ENCODE results near the gene KSR2. TPM values are rescaled to one million over a fixed set of nuclear protein-coding genes. Genes with fewer than 3 reads are reported as not detected.

Gene KSR2
- total RNA-seq, 1 experiment from 2014 or later = 1.3 TPM

- H3K27ac Mint-ChIP-seq = no peak overlapping the region
- no peaks in the 10 kb centered on the region for H3K4me1 Mint-ChIP-seq
- no peaks in the 10 kb centered on the region for H3K23me2 ChIP-seq (ENCODE audit: insufficient read length, low read depth, low read length, poor library complexity, severe bottlenecking)
Measured at GRCh38 chr12:117453961-117454360, 514.8 kb downstream of the KSR2 start.

More at GRCh38 chr12:117453961-117454360, 514.8 kb downstream of the KSR2 start:
- Mint-ChIP-seq H3K4me3 (no peak overlapping the region), H3K36me3 (ENCODE audit: insufficient read depth in 1 of 3, low read depth in 3 of 3) (peaks cover 0 to 2% (median 0%) of the 10 kb centered on the region in 3 experiments; a peak in 2 of 7 replicates), H3K9me3 (peaks cover 0 to 2% of the 10 kb centered on the region in 2 experiments; a peak in 1 of 5 replicates), H3K27me3 (ENCODE audit: low read depth) (peaks cover 2% of the 10 kb centered on the region; the same call in 1 of the 2 replicates)
- Histone ChIP-seq H2BK120ac (ENCODE audit: low read depth, low read length, poor library complexity, severe bottlenecking) (no peak overlapping the region), H2AK5ac (ENCODE audit: insufficient read length, low read length) (no peak overlapping the region), H3K4me2 (ENCODE audit: insufficient read depth, insufficient read length, low read length) (no peak overlapping the region), H3K4me1 (ENCODE audit: insufficient read depth, low read length) (no peaks in the 10 kb centered on the region; the same call in 1 of the 2 replicates), H3T11ph (ENCODE audit: low read length) (no peak overlapping the region), H2BK12ac (ENCODE audit: insufficient read length, low read depth, low read length) (no peak overlapping the region), H3K9me3 (ENCODE audit: control insufficient read depth, low read depth, low read length) (no peaks in the 10 kb centered on the region), H3K27ac (ENCODE audit: insufficient read length, low read depth, low read length) (no peak overlapping the region), H3K79me2 (ENCODE audit: insufficient read depth, low read length) (no peaks in the 10 kb centered on the region), H4K8ac (replicated peaks; ENCODE audit: insufficient read length, low read depth, low read length) (no peak overlapping the region), H3K18ac (ENCODE audit: insufficient read length, low read depth, low read length) (no peak overlapping the region), H3K23ac (ENCODE audit: insufficient read length, low read depth, low read length) (no peak overlapping the region), H2BK20ac (ENCODE audit: low read depth, low read length, poor library complexity, severe bottlenecking) (no peak overlapping the region), H3K14ac (ENCODE audit: insufficient read depth, low read length) (no peak overlapping the region), H4K5ac (ENCODE audit: insufficient read length, low read depth, low read length) (no peak overlapping the region), H3K27me3 (ENCODE audit: insufficient read depth, low read length) (no peaks in the 10 kb centered on the region), H2AFZ (ENCODE audit: low read length) (no peak overlapping the region), H3K9ac (ENCODE audit: extremely low read depth, insufficient read length, low read length) (no peak overlapping the region), H2BK5ac (ENCODE audit: insufficient read length, low read length) (no peak overlapping the region), H3K56ac (ENCODE audit: insufficient read length, low read depth, low read length) (no peak overlapping the region), H4K20me1 (ENCODE audit: control insufficient read depth, insufficient read depth, insufficient read length) (no peaks in the 10 kb centered on the region), H3K79me1 (ENCODE audit: insufficient read depth, low read depth, low read length, poor library complexity, severe bottlenecking) (no peaks in the 10 kb centered on the region), H2BK15ac (ENCODE audit: low read depth, low read length) (no peak overlapping the region), H3K4ac (ENCODE audit: low read depth, low read length) (no peak overlapping the region), H4K91ac (ENCODE audit: insufficient read length, low read depth, low read length) (no peak overlapping the region)
- no peak for TF ChIP-seq CTCF (conservative IDR thresholded peaks at IDR 0.05)
- DNase-seq = no peak
- WGBS (ENCODE audit: extremely low coverage, insufficient read length, low lambda C conversion rate) = no CpG with 5 or more reads among the region's 4 CpGs

Data from H9 (cell line).